GM12878 (cell line): ENCODE results near the gene C1orf198. TPM values are rescaled to one million over a fixed set of nuclear protein-coding genes. Genes with fewer than 3 reads are reported as not detected.

ENCODE experiments used
- ATAC-seq: fragments of 200-7000 bp; cut with Tn5 transposase; 3 replicates; pipeline ENCODE4 v1.9.1; 2020; ENCODE audit warnings: mild to moderate bottlenecking, moderate library complexity
- BruUV-seq: library from RNA; stranded (reverse); fragments of 400-500 nt; replicated peaks from 2 replicates; lab custom pipeline; 2021; lab: Mats Ljungman, UMichigan
- CTCF ChIA-PET: fragments of 300-600 bp; sonication (Branson Sonifier 250); formaldehyde crosslinking; extraction: SDS; loops from one replicate; lab custom pipeline; 2021; ENCODE audit warnings: inconsistent platforms; lab: Yijun Ruan, JAX
- POLR2A ChIA-PET: fragments of 350-600 bp; formaldehyde crosslinking; extraction: SDS; loops from one replicate; lab custom pipeline; 2021; ENCODE audit warnings: inconsistent platforms; lab: Charles Lee
- RAD21 ChIA-PET: fragments of 300-600 bp; sonication (Branson Sonifier 250); formaldehyde crosslinking; loops from one replicate; lab custom pipeline; 2023; ENCODE audit warnings: antibody characterized with exemption; ENCODE audit not compliant: unreplicated experiment; lab: Charles Lee
- SMC1A ChIA-PET: fragments of 300-600 bp; sonication (Branson Sonifier 250); formaldehyde crosslinking; loops from one replicate; lab custom pipeline; 2023; ENCODE audit not compliant: unreplicated experiment, uncharacterized antibody; lab: Charles Lee
- DNase-seq: peaks from one replicate; pipeline ENCODE4 v3.0.0-alpha.2; 2011; ENCODE audit warnings: low read depth, low spot score
- FAIRE-seq: peaks from 3 replicates; lab custom pipeline; 2011; peaks lifted over from hg19 to GRCh38; lab: Jason Lieb, UNC
- H2AFZ ChIP-seq: 2 replicates; pipeline ENCODE4 v1.6.0; 2011; ENCODE audit warnings: low read depth, low read length, control low read depth; ENCODE audit not compliant: control insufficient read depth
- H3K27ac ChIP-seq: 2 replicates; pipeline ENCODE4 v1.5.1; 2011; ENCODE audit warnings: control low read depth; ENCODE audit not compliant: control insufficient read depth, insufficient read depth
- H3K27me3 ChIP-seq, 2 experiments: replicated peaks in 1 of 2; 2 replicates each; pipeline versions ENCODE4 v1.6.0 to v1.6.1; 2011; ENCODE audit warnings: low read length in 1 of 2; ENCODE audit not compliant: control insufficient read depth in 2 of 2, insufficient read depth in 2 of 2
- H3K36me3 ChIP-seq, 2 experiments: 2 replicates each; pipeline ENCODE4 v1.5.1; 2011; ENCODE audit warnings: low read length in 1 of 2; ENCODE audit not compliant: control insufficient read depth in 2 of 2, insufficient read depth in 2 of 2
- H3K4me1 ChIP-seq: 2 replicates; pipeline ENCODE4 v1.6.1; 2011; ENCODE audit warnings: mild to moderate bottlenecking, low read length, moderate library complexity, mixed read lengths; ENCODE audit not compliant: control insufficient read depth, insufficient read depth
- H3K4me2 ChIP-seq: 2 replicates; pipeline ENCODE4 v1.6.0; 2011; ENCODE audit warnings: control low read depth; ENCODE audit not compliant: control insufficient read depth, insufficient read depth
- H3K4me3 ChIP-seq: fragments of 200-600 bp; sonication (generic); 2 replicates; pipeline ENCODE4 v1.5.1; 2016
- H3K79me2 ChIP-seq: 2 replicates; pipeline ENCODE4 v1.6.0; 2011; ENCODE audit warnings: low read length; ENCODE audit not compliant: control insufficient read depth, insufficient read depth
- H3K9ac ChIP-seq: 2 replicates; pipeline ENCODE4 v1.8.0; 2011; ENCODE audit warnings: low read length, control low read depth, mixed read lengths; ENCODE audit not compliant: control insufficient read depth, insufficient read depth
- H3K9me3 ChIP-seq: replicated peaks from 3 replicates; pipeline ENCODE4 v1.5.1; 2011; ENCODE audit warnings: mild to moderate bottlenecking, low read length; ENCODE audit not compliant: control insufficient read depth, insufficient read depth
- H4K20me1 ChIP-seq: 2 replicates; pipeline ENCODE4 v1.6.0; 2011; ENCODE audit not compliant: control insufficient read depth, insufficient read depth
- CEBPB ChIP-seq, 2 experiments: fragments of 150-350 bp in 1 of 2; IDR thresholded peaks; 2 replicates each; pipeline ENCODE4 v1.6.1; 2012 to 2014; ENCODE audit warnings: low read depth in 2 of 2, low read length in 2 of 2, borderline replicate concordance in 1 of 2, inconsistent platforms in 1 of 2
- HDAC2 ChIP-seq: fragments of 200-600 bp; sonication (generic); IDR thresholded peaks from 2 replicates; pipeline ENCODE4 v1.6.1; 2017
- RB1 ChIP-seq: fragments of 450-650 bp; formaldehyde crosslinking; IDR thresholded peaks from 2 replicates; pipeline ENCODE4 v1.6.1; 2017; ENCODE audit warnings: mild to moderate bottlenecking, borderline replicate concordance
- YBX1 ChIP-seq: fragments of 450-650 bp; IDR thresholded peaks from 2 replicates; pipeline ENCODE4 v1.6.1; 2016; ENCODE audit warnings: antibody characterized with exemption
- WGBS: methylation state at CpG from one replicate; pipeline ENCODE4 v1.1.6; 2016; ENCODE audit warnings: low lambda C conversion rate; ENCODE audit not compliant: insufficient replicate concordance, insufficient coverage; ENCODE audit errors: missing lambda C conversion rate; 5-methylcytosine and 5-hydroxymethylcytosine counted together
- in situ Hi-C: fragments of 300-500 bp; cut with MboI; formaldehyde crosslinking; loops from 9 replicates; pipeline ENCODE4 v1.14.3; 2018; ENCODE audit warnings: mixed read lengths
- intact Hi-C: fragments of 100-400 bp; cut with micrococcal nuclease; formaldehyde crosslinking; loops from one replicate; pipeline ENCODE4 v1.14.2; 2022; ENCODE audit not compliant: unreplicated experiment
- polyA plus RNA-seq, 11 experiments: library from polyadenylated mRNA; depleted of rRNA in 4 of 11; unstranded in 6 of 11; stranded (reverse) in 5 of 11; fragments of >200 nt; fragmentation: Nextera tagmentation in 4 of 11; fragmentation: Illumina TruSeq in 1 of 11; extraction: Ambion mirVana in 4 of 11; extraction: Trizol in 1 of 11; gene quantifications; 1 replicate in 1 of 11; 2 replicates in 10 of 11; pipeline versions ENCODE4 v1.2.1 to v1.2.3, GENCODE V29; 2011 to 2016; ENCODE audit warnings: inconsistent platforms in 2 of 11, missing spikeins in 2 of 11, low read depth in 1 of 11
- total RNA-seq, 4 experiments: library from RNA; depleted of rRNA in 3 of 4; stranded (reverse); fragments of >200 nt in 3 of 4; fragmentation: Illumina TruSeq in 1 of 4; extraction: Trizol in 1 of 4; gene quantifications; 2 replicates each; pipeline versions ENCODE4 v1.2.1 to v1.2.3, GENCODE V29; 2013 to 2021
- TF ChIP-seq, protein P1 (sequence below): fragments of 450-650 bp; IDR thresholded peaks from 2 replicates; pipeline ENCODE4 v1.6.1; 2016; ENCODE audit warnings: mild to moderate bottlenecking

The C1orf198 gene
- total and polyA plus RNA-seq, 10 of the 15 experiments (the other 5 are each of a cell fraction or from before 2014, with no cell fraction given): 0.16 to 2.8 (median 1.1) TPM

DNA sequence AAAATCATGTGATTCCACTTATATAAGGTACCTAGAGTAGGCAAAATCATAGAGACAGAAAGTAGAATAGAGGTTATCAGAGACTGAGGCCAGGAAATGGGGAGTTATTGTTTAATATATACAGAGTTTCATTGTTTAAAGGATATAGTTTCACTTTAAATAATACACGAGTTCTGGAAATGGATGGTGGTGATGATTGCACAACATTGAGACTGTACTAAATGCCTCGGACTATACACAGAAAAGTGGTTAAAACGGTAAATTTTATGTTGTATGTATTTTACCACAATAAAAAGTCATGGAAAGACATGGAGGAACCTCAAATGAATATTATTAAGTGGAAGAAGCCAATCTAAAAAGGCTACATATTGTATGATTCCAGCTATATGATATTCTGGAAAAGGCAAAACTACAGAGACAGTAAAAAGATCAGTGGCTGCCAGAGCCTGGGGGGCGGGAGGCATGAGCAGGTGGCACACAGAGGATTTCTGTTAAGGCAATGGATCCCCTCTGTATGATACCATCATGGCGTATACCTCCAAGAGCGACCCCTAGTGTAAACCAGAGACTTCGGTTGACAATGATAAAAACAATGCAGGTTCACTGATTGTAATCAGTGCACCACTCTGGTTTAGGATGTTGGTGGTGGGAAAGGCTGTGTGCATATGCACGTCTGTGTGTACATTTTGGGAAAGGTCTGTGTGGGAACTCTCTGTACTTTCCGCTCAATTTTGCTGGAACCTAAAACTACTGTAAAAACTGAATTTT lies 7.5 kb downstream of the C1orf198 start:
- ChIA-PET POLR2A (no interaction called here), SMC1A (no interaction called here), CTCF (no interaction called here), RAD21 (no interaction called here)
- no TSS peak for BruUV-seq
- no peak overlapping the region for H2AFZ ChIP-seq
- DNase-seq (no peak), FAIRE-seq (no peak), ATAC-seq (no peak)
- no peak overlapping the region for H3K9ac ChIP-seq
- 54% methylated on average over 9 of the region's 9 CpGs for WGBS
- in situ Hi-C loops (no loop called here), intact Hi-C loops (no loop called here)
- no peaks in the 10 kb centered on the region for H3K79me2 ChIP-seq
- no peaks in the 10 kb centered on the region for H3K4me1 ChIP-seq
- H3K27me3 ChIP-seq: no peaks in the 10 kb centered on the region
- TF ChIP-seq CEBPB (IDR thresholded peaks at IDR 0.05; ENCODE audit: borderline replicate concordance in 1 of 2, low read depth in 2 of 2, low read length in 2 of 2) (0 out of 4 replicates have a peak, but pooled peaks of 1 of the 2 experiments have one; percentile 22), YBX1 (no peak)
- no peak overlapping the region for H3K27ac ChIP-seq
- H3K36me3 ChIP-seq: no peaks in the 10 kb centered on the region
- no peak overlapping the region for H3K4me2 ChIP-seq
- no peak overlapping the region for H3K4me3 ChIP-seq
- no peaks in the 10 kb centered on the region for H3K9me3 ChIP-seq
- no peaks in the 10 kb centered on the region for H4K20me1 ChIP-seq

DNA sequence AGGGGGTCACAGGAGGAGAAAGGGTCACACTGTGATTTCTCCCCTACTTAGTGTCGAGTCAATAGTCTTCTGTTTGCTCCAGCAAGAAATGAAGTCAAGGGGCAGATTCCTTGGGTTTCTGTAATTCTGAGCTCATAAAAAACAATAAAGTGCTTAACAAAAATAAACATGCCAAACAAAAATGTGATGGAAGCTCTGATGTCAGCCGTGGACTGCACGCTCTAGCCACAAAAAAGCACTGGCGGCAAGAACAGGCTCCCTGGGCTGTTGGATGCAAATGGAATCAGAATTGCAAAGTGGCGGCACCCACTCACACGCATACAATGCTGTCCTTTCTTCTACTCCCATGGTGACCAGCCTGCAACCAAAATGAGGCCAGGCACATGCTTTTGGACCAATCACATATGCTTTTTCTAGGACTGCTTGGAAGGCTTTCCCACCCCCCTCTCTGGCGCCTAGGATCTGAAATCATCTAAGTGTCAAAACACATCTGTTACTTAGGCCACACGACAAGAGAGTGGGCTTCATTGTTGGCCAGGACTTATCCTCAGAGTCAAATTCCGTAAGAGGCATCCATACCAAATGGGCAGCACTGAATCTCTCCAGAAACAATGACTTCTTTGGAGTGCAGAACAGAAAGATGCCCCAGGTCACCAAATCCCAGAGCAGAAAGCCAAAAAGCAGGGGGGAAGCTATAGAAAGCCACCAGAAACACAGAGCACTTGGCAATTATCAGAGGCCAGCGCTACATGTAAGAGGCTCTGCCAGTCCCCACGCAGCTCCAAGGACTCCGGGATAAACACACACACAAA lies 9.2 kb downstream of the C1orf198 start:
- Histone ChIP-seq H3K4me2 (no peak overlapping the region), H3K9me3 (no peaks in the 10 kb centered on the region), H3K36me3 (no peaks in the 10 kb centered on the region), H3K9ac (no peak overlapping the region), H3K4me1 (no peaks in the 10 kb centered on the region), H2AFZ (no peak overlapping the region), H3K27ac (no peak overlapping the region), H3K79me2 (no peaks in the 10 kb centered on the region), H3K27me3 (no peaks in the 10 kb centered on the region), H4K20me1 (no peaks in the 10 kb centered on the region), H3K4me3 (no peak overlapping the region)
- no peak for TF ChIP-seq HDAC2
- TF ChIP-seq, protein P1, sequence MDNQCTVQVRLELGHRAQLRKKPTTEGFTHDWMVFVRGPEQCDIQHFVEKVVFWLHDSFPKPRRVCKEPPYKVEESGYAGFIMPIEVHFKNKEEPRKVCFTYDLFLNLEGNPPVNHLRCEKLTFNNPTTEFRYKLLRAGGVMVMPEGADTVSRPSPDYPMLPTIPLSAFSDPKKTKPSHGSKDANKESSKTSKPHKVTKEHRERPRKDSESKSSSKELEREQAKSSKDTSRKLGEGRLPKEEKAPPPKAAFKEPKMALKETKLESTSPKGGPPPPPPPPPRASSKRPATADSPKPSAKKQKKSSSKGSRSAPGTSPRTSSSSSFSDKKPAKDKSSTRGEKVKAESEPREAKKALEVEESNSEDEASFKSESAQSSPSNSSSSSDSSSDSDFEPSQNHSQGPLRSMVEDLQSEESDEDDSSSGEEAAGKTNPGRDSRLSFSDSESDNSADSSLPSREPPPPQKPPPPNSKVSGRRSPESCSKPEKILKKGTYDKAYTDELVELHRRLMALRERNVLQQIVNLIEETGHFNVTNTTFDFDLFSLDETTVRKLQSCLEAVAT: no peak
- no peak for TF ChIP-seq RB1
- no peak for FAIRE-seq
- no peak for DNase-seq
- in situ Hi-C loops: no loop called here
- RAD21 ChIA-PET: no interaction called here
- POLR2A ChIA-PET: no interaction called here
- intact Hi-C loops: no loop called here
- no TSS peak for BruUV-seq
- ATAC-seq: no peak
- SMC1A ChIA-PET: no interaction called here
- CTCF ChIA-PET: interaction anchor here (0.5 to 1.0 kb wide), 2 partner anchors 11 to 109 kb away, joined by 4 read pairs; no protein-coding TSS in a partner anchor
- WGBS: 52% methylated on average over 12 of the region's 12 CpGs
